Measurements from ENCODE around the gene TPPP3.

TPPP3 gene

DNA sequence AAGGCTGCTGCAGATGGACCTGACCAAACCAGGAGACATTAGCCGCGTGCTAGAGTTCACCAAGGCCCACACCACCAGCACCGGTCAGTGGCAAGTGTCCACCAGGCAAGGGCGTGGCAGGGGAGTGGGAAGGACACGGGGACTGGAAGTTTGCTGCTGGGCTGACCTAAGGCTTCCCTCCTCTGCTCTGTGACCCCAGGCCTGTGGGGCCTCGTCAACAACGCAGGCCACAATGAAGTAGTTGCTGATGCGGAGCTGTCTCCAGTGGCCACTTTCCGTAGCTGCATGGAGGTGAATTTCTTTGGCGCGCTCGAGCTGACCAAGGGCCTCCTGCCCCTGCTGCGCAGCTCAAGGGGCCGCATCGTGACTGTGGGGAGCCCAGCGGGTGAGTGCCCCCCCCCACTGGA is 42.5 kb upstream of the TPPP3 start:
- no peak overlapping the region for H3K14ac ChIP-seq (ENCODE audit: low read length)
- no peak for DNase-seq
- no CpG with 5 or more reads among the region's 16 CpGs for WGBS (ENCODE audit: extremely low coverage, insufficient coverage, insufficient read length)

DNA sequence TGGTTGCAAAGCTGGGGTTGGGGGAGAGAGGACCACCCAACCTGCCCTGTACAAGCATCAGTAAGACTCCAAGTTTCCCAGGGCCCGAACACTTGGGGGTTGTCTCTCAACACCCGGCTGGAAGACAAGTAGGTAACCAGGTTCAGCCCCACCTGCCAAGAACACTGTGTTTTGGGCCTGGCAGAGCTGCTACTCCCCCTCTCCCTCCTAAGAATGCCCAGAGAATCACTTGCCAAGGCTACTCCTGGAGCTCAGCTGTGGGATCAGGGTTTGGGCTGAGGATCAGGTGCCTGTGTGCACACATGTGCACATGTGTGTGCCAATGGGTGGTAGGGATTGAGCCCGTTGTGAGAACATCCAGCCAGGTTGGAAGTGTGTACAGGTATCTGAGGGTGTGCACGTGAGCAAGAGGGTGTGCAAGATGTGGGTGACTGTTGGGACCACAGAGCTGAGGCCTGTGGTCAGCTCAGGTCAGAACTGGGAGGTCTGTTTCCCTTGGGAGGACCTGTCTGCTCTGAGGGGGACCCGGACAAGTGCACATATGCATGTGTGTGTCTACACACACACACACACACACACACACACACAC is 39.9 kb upstream of the TPPP3 start:
- no peak overlapping the region for H3K23ac ChIP-seq (ENCODE audit: low read length)
- no peak overlapping the region for H3K4me3 ChIP-seq (ENCODE audit: low read depth, low read length)
- H3K4ac ChIP-seq (ENCODE audit: low read depth, low read length), result no peak overlapping the region
- no CpG with 5 or more reads among the region's 5 CpGs for WGBS (ENCODE audit: extremely low coverage, insufficient coverage, insufficient read length)
- peaks cover 4% of the 10 kb centered on the region for H3K9me3 ChIP-seq (ENCODE audit: insufficient read depth, low read depth, low read length)
- no peak overlapping the region for H2BK12ac ChIP-seq (ENCODE audit: low read length)
- no peak overlapping the region for H4K12ac ChIP-seq (ENCODE audit: low read depth, low read length)
- peaks cover 28% of the 10 kb centered on the region for H3K27me3 ChIP-seq (ENCODE audit: insufficient read depth, low read length)
- no peak overlapping the region for H3K14ac ChIP-seq (ENCODE audit: low read length)
- H2AFZ ChIP-seq (ENCODE audit: insufficient read depth, low read length, poor library complexity), result no peak overlapping the region
- no peaks in the 10 kb centered on the region for H3K79me2 ChIP-seq (ENCODE audit: control insufficient read depth, insufficient read depth, low read length, poor library complexity)
- no peak overlapping the region for H4K8ac ChIP-seq (ENCODE audit: low read depth, low read length)
- no peak overlapping the region for H4K91ac ChIP-seq (ENCODE audit: low read depth, low read length)
- H2BK120ac ChIP-seq (ENCODE audit: insufficient read depth, low read length, poor library complexity), result no peak overlapping the region
- H2AK5ac ChIP-seq (ENCODE audit: low read length), result no peak overlapping the region
- DNase-seq, result no peak
- no peak overlapping the region for H3K18ac ChIP-seq (ENCODE audit: low read length)
- peaks cover 9 to 15% of the 10 kb centered on the region in 2 experiments for H3K4me1 ChIP-seq (ENCODE audit: control insufficient read depth in 1 of 2, insufficient read depth in 2 of 2, low read length in 2 of 2)
- no peak overlapping the region for H3K27ac ChIP-seq (ENCODE audit: low read depth, low read length)
- H3K79me1 ChIP-seq (ENCODE audit: low read length), result no peaks in the 10 kb centered on the region
- H2BK5ac ChIP-seq (ENCODE audit: low read depth, low read length, poor library complexity), result no peak overlapping the region
- H3K36me3 ChIP-seq (ENCODE audit: control insufficient read depth in 1 of 2, insufficient read depth in 2 of 2, low read length in 2 of 2), result peaks cover 25 to 26% of the 10 kb centered on the region in 2 experiments
- H3K4me2 ChIP-seq (ENCODE audit: low read length), result no peak overlapping the region
- no peak overlapping the region for H3K9ac ChIP-seq (ENCODE audit: low read length)

More for the DNA sequence above, 42.5 kb upstream of the TPPP3 start:
- Histone ChIP-seq H3K9ac (ENCODE audit: low read length) (no peak overlapping the region), H3K9me3 (ENCODE audit: insufficient read depth, low read depth, low read length) (peaks cover 6% of the 10 kb centered on the region), H2BK12ac (ENCODE audit: low read length) (no peak overlapping the region), H3K18ac (ENCODE audit: low read length) (no peak overlapping the region), H2BK5ac (ENCODE audit: low read depth, low read length, poor library complexity) (no peak overlapping the region), H3K36me3 (ENCODE audit: control insufficient read depth in 1 of 2, insufficient read depth in 2 of 2, low read length in 2 of 2) (peaks cover 47 to 48% of the 10 kb centered on the region in 2 experiments), H3K27me3 (ENCODE audit: insufficient read depth, low read length) (peaks cover 9% of the 10 kb centered on the region), H4K12ac (ENCODE audit: low read depth, low read length) (no peak overlapping the region), H2BK120ac (ENCODE audit: insufficient read depth, low read length, poor library complexity) (no peak overlapping the region), H2AK5ac (ENCODE audit: low read length) (no peak overlapping the region), H3K79me1 (ENCODE audit: low read length) (no peaks in the 10 kb centered on the region), H3K79me2 (ENCODE audit: control insufficient read depth, insufficient read depth, low read length, poor library complexity) (no peaks in the 10 kb centered on the region), H4K8ac (ENCODE audit: low read depth, low read length) (no peak overlapping the region), H3K27ac (ENCODE audit: low read depth, low read length) (no peak overlapping the region), H3K4me1 (ENCODE audit: control insufficient read depth in 1 of 2, insufficient read depth in 2 of 2, low read length in 2 of 2) (peaks cover 5 to 9% of the 10 kb centered on the region in 2 experiments), H3K23ac (ENCODE audit: low read length) (no peak overlapping the region), H3K4me3 (ENCODE audit: low read depth, low read length) (peak overlapping the region; percentile 30), H3K4ac (ENCODE audit: low read depth, low read length) (no peak overlapping the region), H3K4me2 (ENCODE audit: low read length) (no peak overlapping the region), H4K91ac (ENCODE audit: low read depth, low read length) (no peak overlapping the region), H2AFZ (ENCODE audit: insufficient read depth, low read length, poor library complexity) (no peak overlapping the region)

DNA sequence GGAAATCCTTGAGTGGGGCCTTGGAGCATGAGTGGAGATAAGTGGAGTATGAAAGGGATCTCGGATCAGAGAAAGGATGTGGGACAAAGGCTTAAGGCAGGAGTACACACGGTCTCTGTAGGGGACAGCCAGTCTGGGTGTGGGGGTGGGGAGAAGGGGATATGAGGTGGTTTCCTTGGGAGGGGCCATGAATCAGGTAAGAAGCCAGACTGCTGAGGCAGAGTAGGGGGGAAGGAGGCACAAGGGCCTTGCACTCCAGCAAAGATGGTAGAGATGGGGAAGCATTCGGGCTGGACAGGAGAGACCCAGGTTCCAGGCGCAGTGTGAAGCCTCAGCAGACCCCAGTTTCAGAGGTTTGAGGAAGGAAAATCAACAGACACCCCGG is 39.2 kb upstream of the TPPP3 start:
- WGBS (ENCODE audit: extremely low coverage, insufficient coverage, insufficient read length), result no CpG with 5 or more reads among the region's 5 CpGs
- Histone ChIP-seq H2BK120ac (ENCODE audit: insufficient read depth, low read length, poor library complexity) (no peak overlapping the region), H3K4me3 (ENCODE audit: low read depth, low read length) (no peak overlapping the region), H3K36me3 (ENCODE audit: control insufficient read depth in 1 of 2, insufficient read depth in 2 of 2, low read length in 2 of 2) (peaks cover 18 to 19% of the 10 kb centered on the region in 2 experiments), H2BK12ac (ENCODE audit: low read length) (no peak overlapping the region), H2BK5ac (ENCODE audit: low read depth, low read length, poor library complexity) (no peak overlapping the region), H2AFZ (ENCODE audit: insufficient read depth, low read length, poor library complexity) (no peak overlapping the region), H3K79me1 (ENCODE audit: low read length) (no peaks in the 10 kb centered on the region), H3K18ac (ENCODE audit: low read length) (no peak overlapping the region), H3K27ac (ENCODE audit: low read depth, low read length) (no peak overlapping the region), H3K27me3 (ENCODE audit: insufficient read depth, low read length) (peaks cover 28% of the 10 kb centered on the region), H3K14ac (ENCODE audit: low read length) (no peak overlapping the region), H4K91ac (ENCODE audit: low read depth, low read length) (no peak overlapping the region), H3K9me3 (ENCODE audit: insufficient read depth, low read depth, low read length) (peaks cover 4% of the 10 kb centered on the region), H3K4me2 (ENCODE audit: low read length) (no peak overlapping the region), H4K8ac (ENCODE audit: low read depth, low read length) (no peak overlapping the region), H3K4me1 (ENCODE audit: control insufficient read depth in 1 of 2, insufficient read depth in 2 of 2, low read length in 2 of 2) (peaks cover 9 to 16% of the 10 kb centered on the region in 2 experiments), H3K23ac (ENCODE audit: low read length) (no peak overlapping the region), H2AK5ac (ENCODE audit: low read length) (no peak overlapping the region), H4K12ac (ENCODE audit: low read depth, low read length) (no peak overlapping the region), H3K4ac (ENCODE audit: low read depth, low read length) (no peak overlapping the region), H3K79me2 (ENCODE audit: control insufficient read depth, insufficient read depth, low read length, poor library complexity) (no peaks in the 10 kb centered on the region), H3K9ac (ENCODE audit: low read length) (no peak overlapping the region)
- DNase-seq, result no peak

DNA sequence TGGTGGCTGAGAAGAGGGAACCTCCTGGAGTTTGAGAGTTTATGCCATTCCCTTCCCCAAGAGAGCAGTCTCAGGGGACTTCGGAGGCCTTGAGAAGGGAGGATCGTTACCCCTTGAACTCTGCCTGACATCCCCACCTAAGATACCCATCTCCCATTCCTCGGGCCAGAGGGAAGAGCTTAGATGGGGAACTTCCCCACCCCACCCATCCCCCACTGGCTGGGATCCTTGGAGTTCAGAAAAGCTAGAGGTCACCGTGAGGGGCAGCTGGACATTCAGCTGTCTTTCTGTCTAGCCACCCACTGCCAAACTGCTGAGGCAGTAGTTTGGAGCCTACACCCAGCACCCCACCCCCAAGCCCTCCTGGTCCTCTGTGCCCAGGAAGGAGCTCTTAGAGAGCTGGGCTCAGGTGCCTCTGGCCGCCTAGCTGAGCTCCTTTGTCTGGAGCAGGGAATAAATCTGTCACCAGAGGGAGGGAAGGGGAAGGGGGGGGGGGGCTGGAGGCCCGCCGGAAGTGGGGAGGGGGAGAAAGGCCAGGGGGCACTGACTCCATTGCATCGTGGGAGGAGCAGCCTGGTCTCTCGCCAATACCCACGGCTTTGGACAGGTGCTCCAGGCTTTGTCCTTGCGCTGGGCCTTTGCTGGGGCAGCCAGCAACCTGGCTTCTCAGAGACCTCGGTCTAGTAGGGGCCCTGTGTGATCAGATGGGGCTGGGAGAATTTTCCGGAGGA is 38.6 kb upstream of the TPPP3 start:
- Histone ChIP-seq H3K18ac (ENCODE audit: low read length) (no peak overlapping the region), H3K9ac (ENCODE audit: low read length) (no peak overlapping the region), H3K4me3 (ENCODE audit: low read depth, low read length) (no peak overlapping the region), H4K12ac (ENCODE audit: low read depth, low read length) (no peak overlapping the region), H3K9me3 (ENCODE audit: insufficient read depth, low read depth, low read length) (peaks cover 4% of the 10 kb centered on the region), H3K4ac (ENCODE audit: low read depth, low read length) (no peak overlapping the region), H2BK5ac (ENCODE audit: low read depth, low read length, poor library complexity) (no peak overlapping the region), H2AK5ac (ENCODE audit: low read length) (no peak overlapping the region), H3K79me2 (ENCODE audit: control insufficient read depth, insufficient read depth, low read length, poor library complexity) (no peaks in the 10 kb centered on the region), H3K4me1 (ENCODE audit: control insufficient read depth in 1 of 2, insufficient read depth in 2 of 2, low read length in 2 of 2) (peaks cover 9 to 16% of the 10 kb centered on the region in 2 experiments), H3K36me3 (ENCODE audit: control insufficient read depth in 1 of 2, insufficient read depth in 2 of 2, low read length in 2 of 2) (peaks cover 13 to 14% of the 10 kb centered on the region in 2 experiments), H4K8ac (ENCODE audit: low read depth, low read length) (no peak overlapping the region), H2AFZ (ENCODE audit: insufficient read depth, low read length, poor library complexity) (no peak overlapping the region), H2BK120ac (ENCODE audit: insufficient read depth, low read length, poor library complexity) (no peak overlapping the region), H3K23ac (ENCODE audit: low read length) (no peak overlapping the region), H3K27me3 (ENCODE audit: insufficient read depth, low read length) (peaks cover 28% of the 10 kb centered on the region), H3K14ac (ENCODE audit: low read length) (no peak overlapping the region), H3K27ac (ENCODE audit: low read depth, low read length) (no peak overlapping the region), H4K91ac (ENCODE audit: low read depth, low read length) (no peak overlapping the region), H3K4me2 (ENCODE audit: low read length) (peak overlapping the region; percentile 81), H3K79me1 (ENCODE audit: low read length) (no peaks in the 10 kb centered on the region), H2BK12ac (ENCODE audit: low read length) (no peak overlapping the region)
- DNase-seq, result no peak
- no CpG with 5 or more reads among the region's 13 CpGs for WGBS (ENCODE audit: extremely low coverage, insufficient coverage, insufficient read length)

All from trophoblast cell (in vitro differentiated cells and primary cell).